ENCODE results near the gene IL1R1. TPM values are rescaled to one million over a fixed set of nuclear protein-coding genes. Genes with fewer than 3 reads are reported as not detected.

IL1R1 gene
- polyA plus RNA-seq, 1 experiment = 102 TPM

DNA sequence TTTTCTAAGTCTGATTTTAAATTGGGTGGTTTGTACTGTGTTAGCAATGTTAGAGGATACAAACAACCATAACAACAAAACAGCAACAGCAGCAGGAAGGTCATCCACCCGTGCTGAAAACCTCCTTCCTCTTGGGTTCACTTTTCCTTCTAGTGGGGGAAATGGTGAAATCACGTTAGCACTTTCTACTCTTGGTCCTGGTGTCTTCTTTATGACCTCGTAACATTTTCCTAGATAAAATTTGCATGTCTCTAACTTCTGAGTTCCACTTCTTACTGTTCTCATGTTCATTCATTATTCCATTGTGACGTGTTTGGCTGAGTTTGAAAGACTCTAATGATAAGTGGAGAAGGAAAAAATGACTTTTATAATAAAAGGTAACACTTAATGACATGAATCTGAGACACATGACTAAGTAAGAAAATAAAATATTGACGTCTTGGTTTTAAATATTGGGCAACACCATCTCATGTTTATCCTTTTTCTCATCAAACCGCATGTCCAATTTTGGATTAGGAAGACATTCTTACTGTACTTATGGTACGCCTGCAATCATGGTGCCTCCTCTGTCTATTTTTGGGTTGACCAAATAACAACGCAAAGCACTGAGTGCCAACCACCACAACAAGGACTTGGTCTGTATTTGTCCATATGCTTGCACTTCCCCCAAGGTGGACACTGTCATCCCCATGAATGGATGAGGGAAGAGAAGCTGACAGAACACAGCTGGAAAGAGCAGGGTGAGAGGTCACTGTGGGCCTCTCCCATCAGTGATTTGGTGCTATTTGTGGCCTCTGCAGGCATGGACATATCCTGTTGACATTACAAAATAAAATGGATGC is 25.7 kb upstream of the IL1R1 start:
- H3K27ac ChIP-seq (ENCODE audit: low read depth, low read length) = no peak overlapping the region
- H3K4me3 ChIP-seq (ENCODE audit: low read depth, low read length) = no peak overlapping the region
- no peaks in the 10 kb centered on the region for H3K27me3 ChIP-seq (ENCODE audit: control insufficient read depth, insufficient read depth, low read length)
- POLR2A ChIA-PET = no interaction called here
- DNase-seq (ENCODE audit: low read depth, low spot score) = no peak
- TF ChIP-seq, protein P1, sequence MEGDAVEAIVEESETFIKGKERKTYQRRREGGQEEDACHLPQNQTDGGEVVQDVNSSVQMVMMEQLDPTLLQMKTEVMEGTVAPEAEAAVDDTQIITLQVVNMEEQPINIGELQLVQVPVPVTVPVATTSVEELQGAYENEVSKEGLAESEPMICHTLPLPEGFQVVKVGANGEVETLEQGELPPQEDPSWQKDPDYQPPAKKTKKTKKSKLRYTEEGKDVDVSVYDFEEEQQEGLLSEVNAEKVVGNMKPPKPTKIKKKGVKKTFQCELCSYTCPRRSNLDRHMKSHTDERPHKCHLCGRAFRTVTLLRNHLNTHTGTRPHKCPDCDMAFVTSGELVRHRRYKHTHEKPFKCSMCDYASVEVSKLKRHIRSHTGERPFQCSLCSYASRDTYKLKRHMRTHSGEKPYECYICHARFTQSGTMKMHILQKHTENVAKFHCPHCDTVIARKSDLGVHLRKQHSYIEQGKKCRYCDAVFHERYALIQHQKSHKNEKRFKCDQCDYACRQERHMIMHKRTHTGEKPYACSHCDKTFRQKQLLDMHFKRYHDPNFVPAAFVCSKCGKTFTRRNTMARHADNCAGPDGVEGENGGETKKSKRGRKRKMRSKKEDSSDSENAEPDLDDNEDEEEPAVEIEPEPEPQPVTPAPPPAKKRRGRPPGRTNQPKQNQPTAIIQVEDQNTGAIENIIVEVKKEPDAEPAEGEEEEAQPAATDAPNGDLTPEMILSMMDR (IDR thresholded peaks at IDR 0.05; ENCODE audit: low read depth, low read length) = no peak
- CTCF ChIA-PET = interaction anchor here (0.5 to 1.7 kb wide), 5 partner anchors 41 to 233 kb away, joined by 3 to 6 read pairs (median 4); no protein-coding TSS in a partner anchor
- H3K9me3 ChIP-seq (ENCODE audit: control insufficient read depth, insufficient read depth, low read length) = no peaks in the 10 kb centered on the region; the same call in 1 of the 2 replicates

DNA sequence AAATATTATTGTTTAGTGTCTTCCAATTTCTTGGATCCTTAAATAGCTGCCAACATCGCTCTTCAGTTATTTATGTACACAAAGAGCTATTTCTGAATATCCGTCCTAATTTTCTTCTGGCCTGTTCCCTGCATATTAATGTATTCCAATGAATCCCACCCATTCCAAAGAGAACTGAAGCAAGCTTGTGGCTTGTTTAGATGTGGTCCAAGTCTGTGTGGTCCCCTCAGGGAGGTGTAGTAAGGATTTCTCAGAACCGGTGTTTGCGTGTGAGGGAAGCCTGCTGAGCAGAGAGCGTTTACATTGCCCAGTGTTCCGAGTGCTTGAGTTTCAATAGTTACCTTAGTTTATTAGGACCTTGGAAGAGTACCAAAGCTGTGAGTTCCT is 25.1 kb upstream of the IL1R1 start:
- no peaks in the 10 kb centered on the region for H3K27me3 ChIP-seq (ENCODE audit: control insufficient read depth, insufficient read depth, low read length)
- POLR2A ChIA-PET = no interaction called here
- DNase-seq (ENCODE audit: low read depth, low spot score) = no peak

DNA sequence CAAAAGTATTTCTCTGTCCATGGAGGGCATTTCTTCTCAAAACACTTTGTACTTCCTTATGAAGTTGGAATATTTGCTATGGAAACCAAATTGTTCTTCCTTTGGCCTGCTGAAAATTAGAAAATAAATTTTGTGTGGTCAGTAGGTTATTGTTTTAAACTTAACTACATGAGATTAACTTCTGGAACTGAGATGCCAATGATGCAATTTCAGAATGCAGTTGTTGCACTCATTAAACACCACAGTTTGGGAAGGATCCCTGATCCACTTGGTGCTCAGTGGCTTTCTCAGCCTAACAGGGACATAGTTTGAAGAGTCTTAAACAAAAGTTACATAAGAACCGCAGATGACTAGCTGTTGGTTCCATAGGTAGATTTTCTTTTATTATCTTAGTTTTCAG is 23.3 kb upstream of the IL1R1 start:
- CTCF ChIA-PET = interaction anchor here (0.6 to 0.9 kb wide), 2 partner anchors 99 to 122 kb away, joined by 3 to 4 read pairs; no protein-coding TSS in a partner anchor
- Histone ChIP-seq H3K27me3 (ENCODE audit: control insufficient read depth, insufficient read depth, low read length) (no peaks in the 10 kb centered on the region), H3K27ac (ENCODE audit: low read depth, low read length) (no peak overlapping the region), H3K9me3 (ENCODE audit: control insufficient read depth, insufficient read depth, low read length) (no peaks in the 10 kb centered on the region), H3K4me3 (ENCODE audit: low read depth, low read length) (no peak overlapping the region)
- TF ChIP-seq, protein P1 (IDR thresholded peaks at IDR 0.05; ENCODE audit: low read depth, low read length) = no peak
- DNase-seq (ENCODE audit: low read depth, low spot score) = no peak
- POLR2A ChIA-PET = interaction anchor here (0.6 kb wide), 1 partner anchor 9 kb away, joined by 4 read pairs; no protein-coding TSS in a partner anchor

More for the DNA sequence above, 25.1 kb upstream of the IL1R1 start:
- Histone ChIP-seq H3K27ac (ENCODE audit: low read depth, low read length) (peak overlapping the region; percentile 25), H3K9me3 (ENCODE audit: control insufficient read depth, insufficient read depth, low read length) (no peaks in the 10 kb centered on the region; the same call in 1 of the 2 replicates), H3K4me3 (ENCODE audit: low read depth, low read length) (no peak overlapping the region)
- TF ChIP-seq, protein P1 (IDR thresholded peaks at IDR 0.05; ENCODE audit: low read depth, low read length) = no peak
- CTCF ChIA-PET = interaction anchor here (0.5 to 1.7 kb wide), 5 partner anchors 41 to 234 kb away, joined by 3 to 6 read pairs (median 4); no protein-coding TSS in a partner anchor

DNA sequence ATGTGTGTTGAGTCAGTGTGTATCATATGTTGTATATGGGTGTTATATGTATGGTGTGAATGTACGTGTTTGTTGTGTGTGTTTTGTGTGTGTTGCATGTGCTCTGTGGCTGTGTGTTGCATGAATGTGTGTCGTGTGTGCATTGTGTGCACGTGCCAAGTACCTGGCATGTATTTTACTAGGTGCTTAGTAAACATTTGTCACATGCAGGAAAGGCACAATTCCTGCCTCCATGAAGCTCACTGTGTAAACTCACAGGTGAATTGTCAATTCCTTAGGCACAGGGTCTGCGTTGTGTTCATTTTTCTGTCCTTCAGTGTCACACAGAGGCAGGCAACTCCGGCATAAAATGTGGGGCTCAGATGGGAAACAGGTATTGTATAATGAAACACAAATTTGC is 22.3 kb upstream of the IL1R1 start:
- POLR2A ChIA-PET = no interaction called here
- Histone ChIP-seq H3K4me3 (ENCODE audit: low read depth, low read length) (no peak overlapping the region), H3K9me3 (ENCODE audit: control insufficient read depth, insufficient read depth, low read length) (no peaks in the 10 kb centered on the region), H3K27ac (ENCODE audit: low read depth, low read length) (no peak overlapping the region), H3K27me3 (ENCODE audit: control insufficient read depth, insufficient read depth, low read length) (no peaks in the 10 kb centered on the region)
- DNase-seq (ENCODE audit: low read depth, low spot score) = no peak
- TF ChIP-seq, protein P1 (IDR thresholded peaks at IDR 0.05; ENCODE audit: low read depth, low read length) = no peak
- CTCF ChIA-PET = no interaction called here

DNA sequence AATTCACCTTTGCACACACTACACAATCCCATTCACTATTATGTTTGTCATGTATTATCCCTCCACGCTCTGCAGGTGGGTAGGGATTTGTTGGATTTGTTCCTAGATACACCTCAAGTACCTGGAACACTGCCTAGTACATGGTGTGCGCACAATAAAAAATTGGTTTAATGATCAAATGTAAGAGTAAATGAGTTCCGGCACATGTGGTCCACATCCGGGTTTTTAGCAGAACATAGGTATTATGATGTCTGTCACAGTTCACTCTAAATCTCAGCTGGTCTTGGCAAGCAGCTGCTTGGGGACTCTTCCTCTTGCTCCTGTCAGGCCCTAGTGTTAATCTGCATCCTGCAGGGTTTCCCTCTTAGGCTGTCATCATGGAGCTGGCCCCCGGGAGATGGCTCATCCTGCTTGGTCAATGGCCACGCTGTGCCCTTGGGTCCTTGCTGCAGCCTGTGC is 21.8 kb upstream of the IL1R1 start:
- H3K4me3 ChIP-seq (ENCODE audit: low read depth, low read length) = no peak overlapping the region
- ChIA-PET CTCF (no interaction called here), POLR2A (no interaction called here)
- TF ChIP-seq, protein P1 (IDR thresholded peaks at IDR 0.05; ENCODE audit: low read depth, low read length) = no peak
- DNase-seq (ENCODE audit: low read depth, low spot score) = no peak
- no peaks in the 10 kb centered on the region for H3K27me3 ChIP-seq (ENCODE audit: control insufficient read depth, insufficient read depth, low read length)
- no peak overlapping the region for H3K27ac ChIP-seq (ENCODE audit: low read depth, low read length)
- H3K9me3 ChIP-seq (ENCODE audit: control insufficient read depth, insufficient read depth, low read length) = no peaks in the 10 kb centered on the region
